Tibial nerve (tissue), 4 donors: ENCODE data around the gene DYNLT5. TPM values are rescaled to one million over a fixed set of nuclear protein-coding genes. Genes with fewer than 3 reads are reported as not detected.

Experiments used
- DNase-seq, 2 donors: peaks; one replicate each; pipeline ENCODE4 v3.0.0-alpha.2; 2019; ENCODE audit warnings: low spot score in 2 of 2
- H3K27ac ChIP-seq, 4 donors: fragments of 200-600 bp; sonication (generic) in 3 of 4; one replicate each; pipeline ENCODE4 v1.5.1; 2017 to 2019; ENCODE audit warnings: mild to moderate bottlenecking in 1 of 4
- H3K27me3 ChIP-seq, 2 donors: fragments of 200-600 bp; sonication (generic) in 1 of 2; one replicate each; pipeline versions ENCODE4 v1.5.1 to v1.6.0; 2017 to 2019
- H3K36me3 ChIP-seq, 3 donors: fragments of 200-600 bp; sonication (generic); one replicate each; pipeline ENCODE4 v1.5.1; 2018 to 2019
- H3K4me1 ChIP-seq, 4 donors: fragments of 200-600 bp; sonication (generic) in 3 of 4; one replicate each; pipeline ENCODE4 v1.5.1; 2017 to 2019
- H3K4me3 ChIP-seq, 4 donors: fragments of 200-600 bp; sonication (generic) in 3 of 4; one replicate each; pipeline ENCODE4 v1.5.1; 2017 to 2019; ENCODE audit warnings: mild to moderate bottlenecking in 1 of 4, moderate library complexity in 1 of 4
- H3K9me3 ChIP-seq, 4 donors: fragments of 200-600 bp; sonication (generic) in 3 of 4; one replicate each; pipeline ENCODE4 v1.5.1; 2017 to 2019
- EP300 ChIP-seq, 2 donors: sonication (generic); formaldehyde crosslinking; IDR thresholded peaks; one replicate each; pipeline ENCODE4 v1.6.1; 2017; ENCODE audit warnings: antibody characterized with exemption in 2 of 2, mild to moderate bottlenecking in 1 of 2
- POLR2A ChIP-seq, 2 donors: fragments of 450-650 bp; IDR thresholded peaks; one replicate each; pipeline ENCODE4 v1.6.1; 2017; ENCODE audit warnings: antibody characterized with exemption in 2 of 2, mild to moderate bottlenecking in 2 of 2, moderate library complexity in 2 of 2
- WGBS, 2 donors: methylation state at CpG; one replicate each; pipeline ENCODE4 v1.1.5; 2018; 5-methylcytosine and 5-hydroxymethylcytosine counted together
- total RNA-seq, 4 donors: library from RNA; depleted of rRNA; stranded (reverse); fragments of >200 nt; gene quantifications; one replicate each; pipeline ENCODE4 v1.1.0, GENCODE V29; 2016
- TF ChIP-seq, protein P1 (sequence below), 5 experiments: fragments of 200-600 bp in 3 of 5; fragments of 450-650 bp in 2 of 5; sonication (generic) in 3 of 5; IDR thresholded peaks; one replicate each; pipeline ENCODE4 v1.5.1; 2016 to 2019; ENCODE audit warnings: antibody characterized with exemption in 5 of 5, mild to moderate bottlenecking in 3 of 5, moderate library complexity in 2 of 5

DYNLT5 gene
- total RNA-seq, 4 donors from 2014 or later: 0.78 to 6.3 (median 4.5) TPM; not detected in 1

GRCh38 chr1:66751160-66751559 is 1.1 kb upstream of the DYNLT5 start:
- Histone ChIP-seq H3K27me3 (no peaks in the 10 kb centered on the region), H3K36me3 (no peaks in the 10 kb centered on the region), H3K27ac (no peak overlapping the region), H3K4me3 (no peak overlapping the region), H3K9me3 (no peaks in the 10 kb centered on the region), H3K4me1 (peaks cover 0 to 13% (median 5%) of the 10 kb centered on the region in 4 donors)
- DNase-seq: no peak
- 83% methylated on average over 4 of the region's 4 CpGs for WGBS, 2 donors
- TF ChIP-seq, protein P1, sequence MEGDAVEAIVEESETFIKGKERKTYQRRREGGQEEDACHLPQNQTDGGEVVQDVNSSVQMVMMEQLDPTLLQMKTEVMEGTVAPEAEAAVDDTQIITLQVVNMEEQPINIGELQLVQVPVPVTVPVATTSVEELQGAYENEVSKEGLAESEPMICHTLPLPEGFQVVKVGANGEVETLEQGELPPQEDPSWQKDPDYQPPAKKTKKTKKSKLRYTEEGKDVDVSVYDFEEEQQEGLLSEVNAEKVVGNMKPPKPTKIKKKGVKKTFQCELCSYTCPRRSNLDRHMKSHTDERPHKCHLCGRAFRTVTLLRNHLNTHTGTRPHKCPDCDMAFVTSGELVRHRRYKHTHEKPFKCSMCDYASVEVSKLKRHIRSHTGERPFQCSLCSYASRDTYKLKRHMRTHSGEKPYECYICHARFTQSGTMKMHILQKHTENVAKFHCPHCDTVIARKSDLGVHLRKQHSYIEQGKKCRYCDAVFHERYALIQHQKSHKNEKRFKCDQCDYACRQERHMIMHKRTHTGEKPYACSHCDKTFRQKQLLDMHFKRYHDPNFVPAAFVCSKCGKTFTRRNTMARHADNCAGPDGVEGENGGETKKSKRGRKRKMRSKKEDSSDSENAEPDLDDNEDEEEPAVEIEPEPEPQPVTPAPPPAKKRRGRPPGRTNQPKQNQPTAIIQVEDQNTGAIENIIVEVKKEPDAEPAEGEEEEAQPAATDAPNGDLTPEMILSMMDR (IDR thresholded peaks at IDR 0.05): no peak
- TF ChIP-seq POLR2A (IDR thresholded peaks at IDR 0.05) (no peak), EP300 (IDR thresholded peaks at IDR 0.05) (no peak)

- no peak for DNase-seq
- Histone ChIP-seq H3K27ac (no peak overlapping the region), H3K9me3 (no peaks in the 10 kb centered on the region), H3K36me3 (no peaks in the 10 kb centered on the region), H3K4me3 (peak overlapping the region; percentile 4 to 50 (median 24)), H3K27me3 (no peaks in the 10 kb centered on the region), H3K4me1 (peaks cover 0 to 13% (median 5%) of the 10 kb centered on the region in 4 donors)
- no peak for TF ChIP-seq POLR2A (IDR thresholded peaks at IDR 0.05)
- WGBS, 2 donors: 49 to 53% methylated on average over 18 of the region's 18 CpGs
These were observed 562 bp downstream of the DYNLT5 start for GRCh38 chr1:66752671-66753371.

- H3K4me3 ChIP-seq: no peak overlapping the region
- no peak overlapping the region for H3K27ac ChIP-seq
- no peak for DNase-seq
- H3K9me3 ChIP-seq: no peaks in the 10 kb centered on the region
- no peaks in the 10 kb centered on the region for H3K27me3 ChIP-seq
- WGBS, 2 donors: 37 to 46% methylated on average over 6 of the region's 6 CpGs
- TF ChIP-seq POLR2A (IDR thresholded peaks at IDR 0.05) (no peak), EP300 (IDR thresholded peaks at IDR 0.05) (no peak)
- TF ChIP-seq, protein P1 (IDR thresholded peaks at IDR 0.05): no peak
- peaks cover 0 to 2% (median 0%) of the 10 kb centered on the region in 4 donors for H3K4me1 ChIP-seq
- H3K36me3 ChIP-seq: no peaks in the 10 kb centered on the region
These were observed 5.5 kb downstream of the DYNLT5 start for GRCh38 chr1:66757722-66758240.

DNA sequence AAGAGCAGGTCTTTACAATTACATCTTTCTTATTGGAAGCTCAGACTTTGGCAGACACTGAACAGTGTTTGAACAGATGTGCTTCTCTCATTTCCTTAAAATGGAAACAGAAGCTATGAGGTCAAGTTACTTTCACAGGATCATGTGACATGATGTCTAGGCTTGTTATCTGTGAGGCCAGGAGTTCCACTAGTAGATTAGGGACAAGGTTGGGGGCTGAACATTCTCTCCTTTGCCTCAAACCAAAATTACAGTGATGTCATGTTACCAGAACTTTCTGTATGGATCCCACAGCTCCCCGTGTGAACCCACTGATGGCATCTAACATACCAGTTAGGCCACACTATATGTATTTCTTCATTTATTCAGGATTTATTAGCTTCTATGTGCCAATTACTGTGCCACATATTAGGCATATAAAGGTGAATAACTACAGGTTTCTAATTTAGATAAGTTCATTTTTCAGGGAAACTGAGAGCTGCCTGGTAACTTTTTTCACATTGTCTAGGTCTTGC is 6.0 kb downstream of the DYNLT5 start:
- no peak for DNase-seq
- no peak for TF ChIP-seq POLR2A (IDR thresholded peaks at IDR 0.05)
- TF ChIP-seq EP300 (IDR thresholded peaks at IDR 0.05): no peak
- TF ChIP-seq, protein P1 (IDR thresholded peaks at IDR 0.05): no peak
- H3K9me3 ChIP-seq: no peaks in the 10 kb centered on the region
- no peaks in the 10 kb centered on the region for H3K4me1 ChIP-seq
- H3K4me3 ChIP-seq: no peak overlapping the region
- 46 to 57% methylated on average over 1 of the region's 1 CpG for WGBS, 2 donors
- H3K27me3 ChIP-seq: no peaks in the 10 kb centered on the region
- no peaks in the 10 kb centered on the region for H3K36me3 ChIP-seq
- no peak overlapping the region for H3K27ac ChIP-seq

GRCh38 chr1:66760506-66760905 is 8.2 kb downstream of the DYNLT5 start:
- 86 to 95% methylated on average over 1 of the region's 1 CpG for WGBS, 2 donors

More at GRCh38 chr1:66760506-66760905, 8.2 kb downstream of the DYNLT5 start:
- H3K27ac ChIP-seq: no peak overlapping the region
- no peaks in the 10 kb centered on the region for H3K4me1 ChIP-seq
- H3K4me3 ChIP-seq: no peak overlapping the region
- TF ChIP-seq, protein P1 (IDR thresholded peaks at IDR 0.05): no peak
- no peaks in the 10 kb centered on the region for H3K9me3 ChIP-seq
- DNase-seq: no peak
- no peaks in the 10 kb centered on the region for H3K36me3 ChIP-seq
- no peaks in the 10 kb centered on the region for H3K27me3 ChIP-seq
